ENCODE measurements around the gene CCDC127.
"Not testable (repeated sequence)": the region's sequence is repeated elsewhere in the genome, so short reads cannot be mapped to it uniquely, and the experiment has no call there.

DNA sequence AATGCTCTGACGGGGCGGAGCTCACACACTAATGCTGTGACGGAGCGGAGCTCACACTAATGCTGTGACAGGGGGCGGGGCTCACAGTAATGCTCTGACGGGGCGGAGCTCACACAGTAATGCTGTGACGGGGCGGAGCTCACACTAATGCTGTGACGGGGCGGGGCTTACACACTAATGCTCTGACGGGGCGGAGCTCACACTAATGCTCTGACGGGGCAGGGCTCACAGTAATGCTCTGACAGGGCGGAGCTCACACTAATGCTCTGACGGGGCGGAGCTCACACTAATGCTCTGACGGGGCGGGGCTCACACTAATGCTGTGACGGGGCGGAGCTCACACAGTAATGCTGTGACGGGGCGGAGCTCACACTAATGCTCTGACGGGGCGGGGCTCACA is 53.2 kb downstream of the CCDC127 start:
- TF ChIP-seq, protein P1, sequence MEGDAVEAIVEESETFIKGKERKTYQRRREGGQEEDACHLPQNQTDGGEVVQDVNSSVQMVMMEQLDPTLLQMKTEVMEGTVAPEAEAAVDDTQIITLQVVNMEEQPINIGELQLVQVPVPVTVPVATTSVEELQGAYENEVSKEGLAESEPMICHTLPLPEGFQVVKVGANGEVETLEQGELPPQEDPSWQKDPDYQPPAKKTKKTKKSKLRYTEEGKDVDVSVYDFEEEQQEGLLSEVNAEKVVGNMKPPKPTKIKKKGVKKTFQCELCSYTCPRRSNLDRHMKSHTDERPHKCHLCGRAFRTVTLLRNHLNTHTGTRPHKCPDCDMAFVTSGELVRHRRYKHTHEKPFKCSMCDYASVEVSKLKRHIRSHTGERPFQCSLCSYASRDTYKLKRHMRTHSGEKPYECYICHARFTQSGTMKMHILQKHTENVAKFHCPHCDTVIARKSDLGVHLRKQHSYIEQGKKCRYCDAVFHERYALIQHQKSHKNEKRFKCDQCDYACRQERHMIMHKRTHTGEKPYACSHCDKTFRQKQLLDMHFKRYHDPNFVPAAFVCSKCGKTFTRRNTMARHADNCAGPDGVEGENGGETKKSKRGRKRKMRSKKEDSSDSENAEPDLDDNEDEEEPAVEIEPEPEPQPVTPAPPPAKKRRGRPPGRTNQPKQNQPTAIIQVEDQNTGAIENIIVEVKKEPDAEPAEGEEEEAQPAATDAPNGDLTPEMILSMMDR (IDR thresholded peaks at IDR 0.05), result not testable (repeated sequence)
- not testable (repeated sequence) for TF ChIP-seq EP300 (IDR thresholded peaks at IDR 0.05)
